Measurements from ENCODE around the gene RUNDC3A.
"Not testable (repeated sequence)": the region's sequence is repeated elsewhere in the genome, so short reads cannot be mapped to it uniquely, and the experiment has no call there.

Gene RUNDC3A

DNA sequence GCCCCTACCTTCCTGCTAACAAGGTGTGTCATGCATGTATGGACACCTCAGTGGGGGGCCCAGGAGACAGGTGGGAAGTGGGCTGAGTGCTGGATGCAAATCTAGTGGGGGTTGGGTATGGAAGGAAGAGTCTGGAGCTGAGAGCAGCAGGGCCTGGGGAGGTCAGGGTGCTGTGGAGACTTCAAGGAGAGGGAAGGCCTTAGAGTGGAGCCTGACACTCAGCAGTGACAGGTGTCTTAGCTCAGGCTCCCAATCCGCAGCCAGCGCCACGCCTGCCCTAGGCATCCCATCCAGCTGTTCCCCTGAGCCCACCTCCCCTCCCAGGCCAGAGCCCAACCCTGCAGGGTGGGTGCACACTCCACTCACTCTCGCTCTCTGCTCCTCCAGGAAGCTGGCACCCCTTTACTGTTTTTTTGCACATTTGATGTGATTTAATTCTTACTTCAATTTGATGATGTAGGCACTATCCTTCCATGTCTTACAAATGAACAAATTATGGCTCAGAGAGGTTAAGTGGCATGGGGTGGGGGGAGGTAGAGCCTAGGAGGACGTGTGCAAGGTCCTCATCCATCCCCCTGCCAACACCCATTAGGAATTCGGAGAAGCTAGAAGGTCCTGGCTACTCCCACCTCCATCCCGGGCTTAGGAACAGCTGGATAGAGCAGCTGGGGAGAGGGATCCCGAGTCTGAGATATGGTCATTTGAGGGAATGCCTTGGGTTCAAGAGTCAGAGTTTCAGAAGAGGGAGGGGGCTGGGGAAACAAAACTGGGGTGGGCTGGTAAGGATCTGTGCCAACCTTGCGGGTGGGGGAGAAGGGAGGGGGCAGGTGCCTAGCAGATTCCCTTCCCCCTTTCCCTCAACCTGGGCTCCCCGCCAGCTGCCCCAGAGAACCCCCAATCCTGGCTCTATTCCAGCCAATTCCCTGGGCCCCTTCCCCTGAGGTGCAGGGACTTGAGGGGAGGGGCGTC is 53.2 kb downstream of the RUNDC3A start:
- DNase-seq = no peak

DNA sequence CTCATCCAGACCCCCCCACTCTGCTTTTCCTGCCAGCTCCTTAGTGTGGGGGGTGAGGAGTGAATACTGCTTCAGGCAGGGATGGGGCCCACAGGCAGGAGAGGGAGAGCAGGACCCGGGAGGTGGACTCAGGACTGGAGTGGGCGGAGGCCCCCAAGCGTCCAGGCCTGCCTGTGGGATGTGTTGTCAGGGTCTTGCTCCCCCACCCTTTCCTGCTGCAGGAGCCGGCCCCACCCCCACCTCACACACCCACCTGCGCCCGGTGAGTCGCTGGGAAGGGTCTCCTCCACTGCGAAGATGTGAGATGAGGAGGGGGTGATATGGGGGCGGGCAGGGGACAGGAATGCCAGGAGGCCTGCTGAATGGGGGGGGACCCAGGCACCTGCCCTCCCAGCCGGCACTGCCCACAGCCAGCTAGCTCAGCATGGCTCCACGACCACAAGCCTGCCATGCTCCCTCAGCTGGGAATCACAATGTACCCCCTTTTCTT is 54.1 kb downstream of the RUNDC3A start:
- no peak for DNase-seq

DNA sequence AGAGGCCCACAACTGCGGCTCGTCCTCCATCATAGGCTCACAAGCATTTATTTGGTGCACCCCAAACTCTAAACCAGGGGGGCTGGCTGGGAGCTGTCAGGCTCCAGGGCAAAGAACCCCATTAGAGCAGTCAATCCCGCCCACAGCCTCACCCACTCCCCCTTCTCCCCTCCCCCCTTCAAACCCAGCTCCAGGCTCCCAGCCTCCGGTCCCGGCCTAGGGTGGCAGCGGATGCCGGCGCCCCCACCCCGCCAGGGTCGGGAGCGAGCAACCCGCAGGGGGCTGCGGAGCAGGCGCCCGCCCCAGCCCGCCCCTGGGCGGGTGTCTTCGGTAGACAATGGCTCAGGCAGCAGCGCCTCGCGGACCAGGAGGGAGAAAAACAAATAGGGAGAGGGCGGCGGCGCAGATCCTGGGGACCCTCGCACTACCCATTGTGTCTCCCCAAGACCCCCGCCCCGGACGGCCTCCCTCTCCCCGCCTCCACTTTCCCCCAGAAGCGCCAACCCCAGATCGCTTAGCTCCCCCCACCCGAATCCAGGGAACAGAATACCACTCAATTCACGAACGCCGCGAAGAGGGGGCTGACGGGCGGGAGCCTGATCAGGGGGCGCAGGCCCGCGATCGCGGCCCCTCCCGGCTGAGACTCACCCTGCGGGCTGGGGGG is 54.7 kb downstream of the RUNDC3A start:
- DNase-seq = no peak

DNA sequence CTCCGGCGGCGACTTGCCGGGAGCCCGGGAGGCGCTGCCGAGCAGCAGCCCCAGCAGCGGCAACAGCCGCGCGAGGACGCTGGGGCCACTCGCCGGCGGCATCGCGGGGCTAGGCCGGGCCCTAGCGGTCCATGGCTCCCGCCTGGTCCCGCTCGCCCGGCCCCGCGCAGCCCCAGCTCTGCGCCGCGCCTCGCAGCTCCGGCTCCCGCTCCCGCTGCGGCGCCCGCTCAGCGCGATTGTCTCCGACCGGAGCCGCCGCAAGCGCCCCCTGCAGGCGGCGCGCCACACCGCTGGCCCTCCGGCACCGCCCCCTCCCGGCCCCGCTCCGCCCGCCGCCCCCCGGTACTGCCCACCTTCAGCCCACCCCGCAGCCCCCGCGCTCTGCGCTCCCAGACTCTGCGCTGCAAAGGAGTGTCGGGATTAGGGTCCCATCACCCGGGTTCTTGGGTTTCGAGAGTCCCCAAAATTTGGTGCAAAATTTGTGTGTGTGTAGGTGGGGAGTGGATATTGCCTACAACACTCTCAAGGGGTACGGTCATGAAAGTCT is 55.3 kb downstream of the RUNDC3A start, which contains the start of gene FAM171A2:
Gene FAM171A2, minus strand, starts transcription at position 241 of the 547 bp plus-strand sequence. Its CDS starts 139 bp downstream, at position 102.
- DNase-seq = peak; percentile 65

DNA sequence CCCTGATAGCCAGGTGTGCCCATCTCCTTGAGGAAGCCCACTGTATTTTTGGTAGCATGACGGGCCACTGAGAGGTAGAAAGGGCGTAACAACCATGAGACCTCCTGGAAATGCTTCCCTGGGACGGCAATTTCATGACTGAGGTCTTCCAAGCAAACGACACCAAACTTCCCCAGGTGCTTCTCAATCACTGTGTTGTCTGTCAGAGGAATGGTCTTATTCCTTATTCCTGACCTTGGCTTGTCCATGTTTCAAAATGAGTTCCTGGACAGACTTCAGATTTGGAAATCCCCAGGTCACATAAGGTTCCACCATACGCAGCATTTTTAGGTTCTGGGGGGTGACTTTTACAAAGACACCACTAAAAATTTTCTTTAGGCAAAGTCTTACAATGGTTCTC is 56.6 kb downstream of the RUNDC3A start:
- DNase-seq = not testable (repeated sequence)

DNA sequence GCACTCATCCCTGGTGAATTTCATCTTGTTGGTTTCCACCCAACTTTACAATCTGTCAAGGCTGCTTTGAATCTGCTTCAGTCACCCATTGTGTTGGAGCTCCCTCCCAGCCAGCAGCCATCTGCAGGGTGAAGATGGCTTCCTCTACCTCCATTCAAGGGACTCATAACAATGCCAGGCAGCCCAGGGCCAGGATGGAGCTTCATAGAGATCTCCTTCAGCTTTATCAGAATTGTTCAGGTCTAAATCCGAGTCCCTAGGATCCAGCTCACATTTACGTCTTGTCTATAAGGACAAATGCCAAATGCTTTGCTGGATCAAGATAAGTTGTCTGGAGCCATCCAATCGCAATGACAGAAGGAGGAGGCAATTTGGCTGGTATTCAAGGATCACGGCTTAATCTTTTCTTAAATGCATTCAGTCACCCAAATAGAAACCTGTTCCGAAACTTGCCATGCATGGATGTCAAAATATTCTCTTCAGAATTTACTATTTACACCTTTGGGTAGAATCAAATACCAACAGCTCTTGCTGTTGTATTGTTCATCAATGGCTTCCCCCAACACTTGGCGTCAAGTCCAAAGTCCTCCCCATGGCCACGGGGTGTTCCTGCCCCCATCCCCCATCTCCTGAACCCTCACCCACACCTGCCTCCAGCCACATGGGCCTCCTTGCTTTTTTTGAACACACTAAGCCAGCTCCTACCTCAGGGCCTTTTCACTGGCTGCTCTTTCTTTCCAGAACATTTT is 59.0 kb downstream of the RUNDC3A start:
- no peak for DNase-seq
